Lung (tissue), 12 donors: ENCODE results near the gene TAS1R2. TPM values are rescaled to one million over a fixed set of nuclear protein-coding genes. Genes with fewer than 3 reads are reported as not detected.

Experiments used
- ATAC-seq: fragments of 200-7000 bp; cut with Tn5 transposase; one replicate; pipeline ENCODE4 v1.9.1; 2020; ENCODE audit warnings: moderate number of reproducible peaks; ENCODE audit not compliant: insufficient read depth, low FRiP score
- DNase-seq, 3 donors: peaks; one replicate each; pipeline ENCODE4 v3.0.0-alpha.2; 2013 to 2017
- H3K27ac ChIP-seq, 2 donors: one replicate each; pipeline ENCODE4 v1.5.1; 2013; ENCODE audit warnings: mild to moderate bottlenecking in 2 of 2, moderate library complexity in 2 of 2, control low read depth in 1 of 2, inconsistent platforms in 1 of 2, low read depth in 1 of 2, low read length in 1 of 2
- H3K27me3 ChIP-seq, 3 donors: one replicate each; pipeline ENCODE4 v1.5.1; 2013; ENCODE audit warnings: low read length in 2 of 3; ENCODE audit not compliant: control insufficient read depth in 3 of 3, insufficient read depth in 3 of 3
- H3K36me3 ChIP-seq, 4 donors: one replicate each; pipeline ENCODE4 v1.5.1; 2013; ENCODE audit warnings: low read length in 4 of 4, mild to moderate bottlenecking in 1 of 4, moderate library complexity in 1 of 4; ENCODE audit not compliant: control insufficient read depth in 4 of 4, insufficient read depth in 4 of 4
- H3K4me1 ChIP-seq, 5 donors: one replicate each; pipeline ENCODE4 v1.5.1; 2013; ENCODE audit warnings: low read length in 5 of 5, mild to moderate bottlenecking in 2 of 5, moderate library complexity in 1 of 5; ENCODE audit not compliant: control insufficient read depth in 5 of 5, insufficient read depth in 5 of 5
- H3K4me3 ChIP-seq: one replicate; pipeline ENCODE4 v1.5.1; 2013; ENCODE audit warnings: mild to moderate bottlenecking, control low read depth, moderate library complexity
- H3K9ac ChIP-seq, 2 donors: one replicate each; pipeline ENCODE4 v1.5.1; 2013; ENCODE audit warnings: low read length in 2 of 2, control low read depth in 1 of 2; ENCODE audit not compliant: insufficient read depth in 1 of 2
- H3K9me3 ChIP-seq, 4 donors: one replicate each; pipeline ENCODE4 v1.5.1; 2013; ENCODE audit warnings: low read length in 3 of 4, mild to moderate bottlenecking in 1 of 4, moderate library complexity in 1 of 4; ENCODE audit not compliant: control insufficient read depth in 4 of 4, insufficient read depth in 3 of 4
- CTCF ChIP-seq: IDR thresholded peaks from 2 replicates; pipeline ENCODE4 v1.5.1; 2012; ENCODE audit warnings: mild to moderate bottlenecking; ENCODE audit errors: control extremely low read depth, extremely low read depth
- WGBS, 2 donors: extraction: QIAGEN DNeasy Blood & Tissue Kit; methylation state at CpG; one replicate each; pipeline ENCODE4 v1.1.7; 2013; 5-methylcytosine and 5-hydroxymethylcytosine counted together
- polyA plus RNA-seq, 2 donors: library from polyadenylated mRNA; stranded (reverse); fragments of 200-250 nt; gene quantifications; one replicate each; pipeline ENCODE4 v1.2.1, GENCODE V29; 2013
- total RNA-seq, 2 donors: library from RNA; depleted of rRNA in 1 of 2; stranded (reverse); fragments of >200 nt in 1 of 2; gene quantifications; one replicate each; pipeline ENCODE4 v1.2.1, GENCODE V29; 2014 to 2021
- donor health status: control.
- donor health status: control.
- donor health status: Bipolar disorder and iron deficiency.
- donor health status: healthy.
- donor health status: DM: yes; HTN: yes; CAD: no.

Gene TAS1R2
- total and polyA plus RNA-seq, 4 donors = not detected

GRCh38 chr1:18865176-18865575, 5.7 kb upstream of the TAS1R2 start:
- Histone ChIP-seq H3K27ac (no peak overlapping the region), H3K36me3 (no peaks in the 10 kb centered on the region), H3K4me3 (no peak overlapping the region), H3K27me3 (no peaks in the 10 kb centered on the region), H3K9me3 (no peaks in the 10 kb centered on the region), H3K4me1 (peaks cover 0 to 2% (median 0%) of the 10 kb centered on the region in 5 donors), H3K9ac (no peak overlapping the region)
- DNase-seq = no peak
- TF ChIP-seq CTCF = no peak
- 75 to 79% methylated on average over 9 of the region's 9 CpGs for whole genome bisulfite sequencing, 2 donors
- no peak for ATAC-seq

GRCh38 chr1:18861590-18861989, 2.1 kb upstream of the TAS1R2 start:
- no peak overlapping the region for H3K9ac ChIP-seq
- peaks cover 0 to 4% (median 1%) of the 10 kb centered on the region in 4 donors for H3K9me3 ChIP-seq
- H3K27ac ChIP-seq = no peak overlapping the region
- WGBS, 2 donors = 66 to 78% methylated on average over 8 of the region's 8 CpGs
- H3K27me3 ChIP-seq = no peaks in the 10 kb centered on the region
- no peak for ATAC-seq
- no peaks in the 10 kb centered on the region for H3K4me1 ChIP-seq
- no peak for DNase-seq
- H3K4me3 ChIP-seq = no peak overlapping the region
- TF ChIP-seq CTCF = no peak
- no peaks in the 10 kb centered on the region for H3K36me3 ChIP-seq

- H3K9me3 ChIP-seq = peaks cover 0 to 4% (median 1%) of the 10 kb centered on the region in 4 donors
- no peaks in the 10 kb centered on the region for H3K36me3 ChIP-seq
- ATAC-seq = no peak
- no peak overlapping the region for H3K4me3 ChIP-seq
- TF ChIP-seq CTCF = no peak
- no peak for DNase-seq
- H3K9ac ChIP-seq = no peak overlapping the region
- H3K27ac ChIP-seq = no peak overlapping the region
- H3K4me1 ChIP-seq = no peaks in the 10 kb centered on the region
- WGBS, 2 donors = 59 to 76% methylated on average over 9 of the region's 9 CpGs
- H3K27me3 ChIP-seq = no peaks in the 10 kb centered on the region
These were observed 1.6 kb upstream of the TAS1R2 start for GRCh38 chr1:18861082-18861481.

GRCh38 chr1:18858070-18858688, 1.3 kb downstream of the TAS1R2 start:
- Histone ChIP-seq H3K9ac (no peak overlapping the region), H3K4me3 (no peak overlapping the region), H3K27ac (no peak overlapping the region), H3K9me3 (peaks cover 0 to 4% (median 1%) of the 10 kb centered on the region in 4 donors), H3K27me3 (no peaks in the 10 kb centered on the region), H3K36me3 (no peaks in the 10 kb centered on the region), H3K4me1 (no peaks in the 10 kb centered on the region)
- ATAC-seq = no peak
- WGBS, 2 donors = 90 to 92% methylated on average over 7 of the region's 7 CpGs
- no peak for DNase-seq
- no peak for TF ChIP-seq CTCF
